Neural progenitor cell (in vitro differentiated cells): Measurements from ENCODE around the gene DDAH1. TPM values are rescaled to one million over a fixed set of nuclear protein-coding genes. Genes with fewer than 3 reads are reported as not detected.

ENCODE experiments used
- DNase-seq: peaks from one replicate; pipeline ENCODE4 v3.0.0-alpha.2; 2016; ENCODE audit warnings: low spot score
- H2AFZ ChIP-seq: fragments of 200-600 bp; sonication (generic); replicated peaks from 2 replicates; pipeline ENCODE4 v1.6.1; 2016; ENCODE audit warnings: antibody characterized with exemption
- H3F3A ChIP-seq: fragments of 200-600 bp; sonication (generic); 2 replicates; pipeline ENCODE4 v1.6.1; 2016; ENCODE audit warnings: antibody characterized with exemption, low read depth
- H3K27ac ChIP-seq: fragments of 200-600 bp; sonication (generic); 2 replicates; pipeline ENCODE4 v1.5.1; 2016; ENCODE audit warnings: mild to moderate bottlenecking
- H3K27me3 ChIP-seq: fragments of 200-600 bp; sonication (generic); 2 replicates; pipeline ENCODE4 v1.6.1; 2016; ENCODE audit warnings: mild to moderate bottlenecking, moderate library complexity
- H3K36me3 ChIP-seq: fragments of 200-600 bp; sonication (generic); 2 replicates; pipeline ENCODE4 v1.5.1; 2016
- H3K4me1 ChIP-seq: fragments of 200-600 bp; sonication (generic); 2 replicates; pipeline ENCODE4 v1.6.1; 2016; ENCODE audit warnings: mixed run types
- H3K4me2 ChIP-seq: fragments of 200-600 bp; sonication (generic); 2 replicates; pipeline ENCODE4 v1.6.1; 2016
- H3K4me3 ChIP-seq: fragments of 200-600 bp; sonication (generic); 2 replicates; pipeline ENCODE4 v1.5.1; 2016
- H3K79me2 ChIP-seq: fragments of 200-600 bp; sonication (generic); 2 replicates; pipeline ENCODE4 v1.6.1; 2016; ENCODE audit warnings: low read depth
- H3K9ac ChIP-seq: fragments of 200-600 bp; sonication (generic); 2 replicates; pipeline ENCODE4 v1.6.1; 2016
- H3K9me3 ChIP-seq: fragments of 200-600 bp; sonication (generic); 2 replicates; pipeline ENCODE4 v1.5.1; 2016; ENCODE audit warnings: low read depth
- H4K20me1 ChIP-seq: fragments of 200-600 bp; sonication (generic); 2 replicates; pipeline ENCODE4 v1.6.1; 2016; ENCODE audit warnings: low read depth
- H3K27ac Mint-ChIP-seq: 3 replicates; pipeline ENCODE4 v1.8.0; 2021; ENCODE audit warnings: mixed read lengths
- H3K27me3 Mint-ChIP-seq: 2 replicates; pipeline ENCODE4 v1.8.0; 2022; ENCODE audit warnings: low read depth, mild to moderate bottlenecking, inconsistent platforms, moderate library complexity, mixed read lengths; ENCODE audit not compliant: insufficient read depth
- H3K36me3 Mint-ChIP-seq: 3 replicates; pipeline ENCODE4 v1.8.0; 2021; ENCODE audit warnings: mixed read lengths
- H3K4me1 Mint-ChIP-seq: 3 replicates; pipeline ENCODE4 v1.8.0; 2021; ENCODE audit warnings: mixed read lengths
- H3K4me3 Mint-ChIP-seq: 3 replicates; pipeline ENCODE4 v1.8.0; 2021; ENCODE audit warnings: mild to moderate bottlenecking, moderate library complexity, mixed read lengths
- H3K9me3 Mint-ChIP-seq: 3 replicates; pipeline ENCODE4 v1.8.0; 2020; ENCODE audit warnings: mixed read lengths
- CTCF ChIP-seq: fragments of 200-600 bp; sonication (generic); IDR thresholded peaks from 2 replicates; pipeline ENCODE4 v1.5.1; 2017; ENCODE audit warnings: antibody characterized with exemption, mild to moderate bottlenecking
- EZH2 ChIP-seq: fragments of 200-600 bp; sonication (generic); IDR thresholded peaks from 2 replicates; pipeline ENCODE4 v1.6.1; 2017; ENCODE audit warnings: antibody characterized with exemption, mild to moderate bottlenecking, moderate library complexity
- EZH2phosphoT487 ChIP-seq: fragments of 200-600 bp; sonication (generic); IDR thresholded peaks from 2 replicates; pipeline ENCODE4 v1.6.1; 2017; ENCODE audit warnings: antibody characterized with exemption
- small RNA-seq: library from RNA; depleted of rRNA; stranded (forward); fragments of <200 nt; gene quantifications from one replicate; pipeline ENCODE3, GENCODE V24; 2015
- total RNA-seq: library from RNA; depleted of rRNA; stranded (reverse); fragments of >200 nt; gene quantifications from 2 replicates; pipeline ENCODE4 v1.2.3, GENCODE V29; 2015; ENCODE audit warnings: low replicate concordance

The DDAH1 gene
- total RNA-seq, 1 donor from 2014 or later = 23.1 TPM

DNA sequence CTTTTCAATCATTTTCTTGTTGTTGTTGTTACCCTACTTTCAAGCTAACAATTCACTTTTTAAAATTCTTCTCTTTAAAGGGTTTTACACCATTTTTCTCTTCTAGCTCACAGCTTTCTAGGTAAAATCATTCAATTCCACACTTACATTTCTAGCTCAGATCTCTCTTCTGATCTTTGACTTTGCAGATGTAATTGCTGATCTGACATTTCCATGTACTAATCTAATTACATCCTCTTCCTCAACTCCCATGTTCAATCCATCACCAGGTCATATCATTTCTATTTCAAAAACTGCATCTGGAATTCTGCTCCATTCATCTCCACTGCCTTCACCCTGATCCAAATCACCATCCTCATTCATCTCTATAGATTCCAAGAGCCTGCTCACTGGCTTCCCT lies 191.6 kb downstream of the DDAH1 start:
- no peak overlapping the region for H3K4me3 Mint-ChIP-seq
- no peak for DNase-seq
- H3K9me3 Mint-ChIP-seq = no peaks in the 10 kb centered on the region
- Histone ChIP-seq H3K4me3 (no peak overlapping the region), H3K4me2 (no peak overlapping the region), H3K9ac (no peak overlapping the region), H4K20me1 (peaks cover 6% of the 10 kb centered on the region), H3K27ac (no peak overlapping the region), H3K4me1 (peaks cover 12% of the 10 kb centered on the region), H3K36me3 (peaks cover 13% of the 10 kb centered on the region), H3K27me3 (no peaks in the 10 kb centered on the region), H3K9me3 (no peaks in the 10 kb centered on the region), H3K79me2 (peaks cover 44% of the 10 kb centered on the region), H2AFZ (no peak overlapping the region), H3F3A (peaks cover 15% of the 10 kb centered on the region)
- H3K27me3 Mint-ChIP-seq = no peaks in the 10 kb centered on the region
- TF ChIP-seq EZH2phosphoT487 = no peak
- no peak for TF ChIP-seq EZH2
- no peak for TF ChIP-seq CTCF
- peaks cover 14% of the 10 kb centered on the region for H3K4me1 Mint-ChIP-seq
- peaks cover 7% of the 10 kb centered on the region for H3K36me3 Mint-ChIP-seq
- H3K27ac Mint-ChIP-seq = no peak overlapping the region

GRCh38 chr1:85268801-85269585 lies 196.0 kb downstream of the DDAH1 start:
- H3K4me2 ChIP-seq = no peak overlapping the region
- peaks cover 24% of the 10 kb centered on the region for H3K79me2 ChIP-seq
- no peak overlapping the region for H3K9ac ChIP-seq
- peaks cover 16% of the 10 kb centered on the region for H3K36me3 Mint-ChIP-seq
- H4K20me1 ChIP-seq = peaks cover 6% of the 10 kb centered on the region
- no peak overlapping the region for H3K4me3 Mint-ChIP-seq
- no peaks in the 10 kb centered on the region for H3K4me1 Mint-ChIP-seq
- no peaks in the 10 kb centered on the region for H3K4me1 ChIP-seq
- no peak overlapping the region for H3K27ac ChIP-seq
- H3F3A ChIP-seq = no peaks in the 10 kb centered on the region
- no peaks in the 10 kb centered on the region for H3K9me3 ChIP-seq
- DNase-seq = no peak
- H3K4me3 ChIP-seq = no peak overlapping the region
- TF ChIP-seq EZH2phosphoT487 (no peak), CTCF (no peak), EZH2 (no peak)
- no peak overlapping the region for H2AFZ ChIP-seq
- no peaks in the 10 kb centered on the region for H3K9me3 Mint-ChIP-seq
- H3K36me3 ChIP-seq = peaks cover 31% of the 10 kb centered on the region
- H3K27ac Mint-ChIP-seq = no peak overlapping the region
- no peaks in the 10 kb centered on the region for H3K27me3 Mint-ChIP-seq
- no peaks in the 10 kb centered on the region for H3K27me3 ChIP-seq

Small RNAs within 50 kb of the gene (small RNA-seq; reads per million reads assigned to genes)
- not detected for gene RF00019

Other genes with a start within 250 kb of the DDAH1 start
- 33.2 and 55.8 TPM in 2 replicates for gene C1orf52, start 205.5 kb downstream of the DDAH1 start, total RNA-seq
- gene BCL10, start 188.5 kb downstream of the DDAH1 start, total RNA-seq = 17.4 and 28.2 TPM in 2 replicates
- gene CCN1, start 115.6 kb upstream of the DDAH1 start, total RNA-seq = 23.9 and 26.7 TPM in 2 replicates
- gene ZNHIT6, start 243.3 kb upstream of the DDAH1 start, total RNA-seq = 13.7 and 22.0 TPM in 2 replicates